Thyroid gland (tissue), 4 donors: ENCODE results near the gene RAB31.

ENCODE experiments used
- POLR2A ChIP-seq, 2 donors: fragments of 450-650 bp; IDR thresholded peaks; one replicate each; pipeline ENCODE4 v1.6.1; 2017; ENCODE audit warnings: antibody characterized with exemption in 2 of 2, mild to moderate bottlenecking in 2 of 2, moderate library complexity in 1 of 2
- TF ChIP-seq, protein P1 (sequence below), 6 experiments: fragments of 200-600 bp in 3 of 6; fragments of 450-650 bp in 3 of 6; sonication (generic) in 3 of 6; IDR thresholded peaks; one replicate each; pipeline ENCODE4 v1.5.1; 2016 to 2019; ENCODE audit warnings: antibody characterized with exemption in 6 of 6, mild to moderate bottlenecking in 2 of 6, inconsistent platforms in 1 of 6, moderate library complexity in 1 of 6

DNA sequence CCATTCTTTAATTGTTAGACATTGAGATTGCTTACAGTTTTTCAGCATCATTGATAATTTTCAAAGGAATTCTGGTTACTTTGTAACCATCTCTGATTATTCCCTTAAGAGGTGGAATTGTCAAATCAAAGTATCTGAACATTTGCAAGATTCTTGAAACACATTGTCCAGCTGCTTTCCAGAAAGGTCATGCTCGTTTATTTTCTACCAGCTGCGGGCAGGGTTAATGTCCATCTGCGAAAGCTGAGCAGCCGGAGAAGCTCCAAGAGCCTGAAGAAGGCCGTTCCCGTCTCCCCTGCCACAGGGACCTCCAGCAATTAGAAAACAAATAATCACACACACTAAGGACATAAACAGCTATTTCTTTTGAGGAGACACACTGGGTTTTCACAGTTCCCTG is 101.6 kb downstream of the RAB31 start:
- no peak for TF ChIP-seq POLR2A (IDR thresholded peaks at IDR 0.05)
- TF ChIP-seq, protein P1, sequence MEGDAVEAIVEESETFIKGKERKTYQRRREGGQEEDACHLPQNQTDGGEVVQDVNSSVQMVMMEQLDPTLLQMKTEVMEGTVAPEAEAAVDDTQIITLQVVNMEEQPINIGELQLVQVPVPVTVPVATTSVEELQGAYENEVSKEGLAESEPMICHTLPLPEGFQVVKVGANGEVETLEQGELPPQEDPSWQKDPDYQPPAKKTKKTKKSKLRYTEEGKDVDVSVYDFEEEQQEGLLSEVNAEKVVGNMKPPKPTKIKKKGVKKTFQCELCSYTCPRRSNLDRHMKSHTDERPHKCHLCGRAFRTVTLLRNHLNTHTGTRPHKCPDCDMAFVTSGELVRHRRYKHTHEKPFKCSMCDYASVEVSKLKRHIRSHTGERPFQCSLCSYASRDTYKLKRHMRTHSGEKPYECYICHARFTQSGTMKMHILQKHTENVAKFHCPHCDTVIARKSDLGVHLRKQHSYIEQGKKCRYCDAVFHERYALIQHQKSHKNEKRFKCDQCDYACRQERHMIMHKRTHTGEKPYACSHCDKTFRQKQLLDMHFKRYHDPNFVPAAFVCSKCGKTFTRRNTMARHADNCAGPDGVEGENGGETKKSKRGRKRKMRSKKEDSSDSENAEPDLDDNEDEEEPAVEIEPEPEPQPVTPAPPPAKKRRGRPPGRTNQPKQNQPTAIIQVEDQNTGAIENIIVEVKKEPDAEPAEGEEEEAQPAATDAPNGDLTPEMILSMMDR (IDR thresholded peaks at IDR 0.05) = no peak
